Measurements from ENCODE around the gene DRC7. TPM values are rescaled to one million over a fixed set of nuclear protein-coding genes. Genes with fewer than 3 reads are reported as not detected.

The DRC7 gene
- total and polyA plus RNA-seq, 10 of the 15 experiments (the other 5 are each of a cell fraction or from before 2014, with no cell fraction given): 0.06 to 0.49 (median 0.14) TPM; not detected in 4

DNA sequence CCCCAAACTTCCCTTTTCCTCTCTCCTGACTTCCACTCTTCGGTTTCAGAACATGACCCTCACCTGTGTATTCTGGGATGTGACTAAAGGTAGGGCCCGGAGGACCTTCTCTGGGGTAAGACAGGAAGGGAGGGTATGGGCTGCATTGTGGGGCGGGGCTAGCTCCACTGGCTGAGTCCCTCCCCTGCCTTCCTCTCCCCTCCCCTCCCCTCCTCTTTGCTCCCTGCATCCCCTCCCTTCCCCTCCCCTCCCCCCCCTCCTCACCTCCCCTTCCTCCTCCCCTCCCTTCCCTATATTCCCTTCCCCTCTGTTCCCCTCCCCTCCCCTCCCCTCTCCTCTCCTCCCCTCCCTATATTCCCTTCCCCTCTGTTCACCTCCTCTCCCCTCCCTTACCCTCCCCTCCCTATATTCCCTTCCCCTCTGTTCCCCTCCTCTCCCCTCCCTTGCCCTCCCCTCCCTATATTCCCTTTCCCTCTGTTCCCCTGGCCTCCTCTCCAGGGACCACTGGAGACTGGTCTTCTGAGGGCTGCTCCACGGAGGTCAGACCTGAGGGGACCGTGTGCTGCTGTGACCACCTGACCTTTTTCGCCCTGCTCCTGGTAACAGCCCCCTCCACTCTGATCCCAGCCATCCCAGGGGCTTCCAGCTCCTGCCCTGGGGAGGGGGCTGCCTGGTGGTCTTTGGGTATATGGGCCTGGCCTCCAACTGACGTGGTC lies 14.7 kb upstream of the DRC7 start:
- no peak for ATAC-seq
- Histone ChIP-seq H3K27me3 (replicated peaks in 1 of 2; ENCODE audit: control insufficient read depth in 2 of 2, insufficient read depth in 2 of 2, low read length in 1 of 2) (no peaks in the 10 kb centered on the region), H3K36me3 (ENCODE audit: control insufficient read depth in 2 of 2, insufficient read depth in 2 of 2, low read length in 1 of 2) (no peaks in the 10 kb centered on the region), H3K4me1 (ENCODE audit: control insufficient read depth, insufficient read depth, low read length) (no peaks in the 10 kb centered on the region), H3K79me2 (ENCODE audit: control insufficient read depth, insufficient read depth, low read length) (no peaks in the 10 kb centered on the region), H3K27ac (ENCODE audit: control insufficient read depth, insufficient read depth) (no peak overlapping the region), H3K4me3 (no peak overlapping the region), H4K20me1 (ENCODE audit: control insufficient read depth, insufficient read depth) (no peaks in the 10 kb centered on the region), H2AFZ (ENCODE audit: control insufficient read depth, low read depth, low read length) (no peak overlapping the region), H3K9ac (ENCODE audit: control insufficient read depth, insufficient read depth, low read length) (no peak overlapping the region), H3K9me3 (replicated peaks; ENCODE audit: control insufficient read depth, insufficient read depth, low read length) (no peaks in the 10 kb centered on the region), H3K4me2 (ENCODE audit: control insufficient read depth, insufficient read depth) (no peak overlapping the region)
- no TSS peak for BruUV-seq (replicated peaks)
- ChIA-PET CTCF (interaction anchor here (0.9 kb wide), 1 partner anchor 39 kb away, joined by 3 read pairs; no protein-coding TSS in a partner anchor), RAD21 (ENCODE audit: unreplicated experiment) (no interaction called here), POLR2A (no interaction called here), SMC1A (ENCODE audit: uncharacterized antibody, unreplicated experiment) (no interaction called here)
- intact Hi-C loops (cut with micrococcal nuclease; ENCODE audit: unreplicated experiment): no loop called here
- in situ Hi-C loops (cut with MboI): no loop called here
- WGBS (ENCODE audit: insufficient coverage, insufficient replicate concordance, low lambda C conversion rate, missing lambda C conversion rate): 10% methylated on average over 7 of the region's 7 CpGs
- TF ChIP-seq, protein P1, sequence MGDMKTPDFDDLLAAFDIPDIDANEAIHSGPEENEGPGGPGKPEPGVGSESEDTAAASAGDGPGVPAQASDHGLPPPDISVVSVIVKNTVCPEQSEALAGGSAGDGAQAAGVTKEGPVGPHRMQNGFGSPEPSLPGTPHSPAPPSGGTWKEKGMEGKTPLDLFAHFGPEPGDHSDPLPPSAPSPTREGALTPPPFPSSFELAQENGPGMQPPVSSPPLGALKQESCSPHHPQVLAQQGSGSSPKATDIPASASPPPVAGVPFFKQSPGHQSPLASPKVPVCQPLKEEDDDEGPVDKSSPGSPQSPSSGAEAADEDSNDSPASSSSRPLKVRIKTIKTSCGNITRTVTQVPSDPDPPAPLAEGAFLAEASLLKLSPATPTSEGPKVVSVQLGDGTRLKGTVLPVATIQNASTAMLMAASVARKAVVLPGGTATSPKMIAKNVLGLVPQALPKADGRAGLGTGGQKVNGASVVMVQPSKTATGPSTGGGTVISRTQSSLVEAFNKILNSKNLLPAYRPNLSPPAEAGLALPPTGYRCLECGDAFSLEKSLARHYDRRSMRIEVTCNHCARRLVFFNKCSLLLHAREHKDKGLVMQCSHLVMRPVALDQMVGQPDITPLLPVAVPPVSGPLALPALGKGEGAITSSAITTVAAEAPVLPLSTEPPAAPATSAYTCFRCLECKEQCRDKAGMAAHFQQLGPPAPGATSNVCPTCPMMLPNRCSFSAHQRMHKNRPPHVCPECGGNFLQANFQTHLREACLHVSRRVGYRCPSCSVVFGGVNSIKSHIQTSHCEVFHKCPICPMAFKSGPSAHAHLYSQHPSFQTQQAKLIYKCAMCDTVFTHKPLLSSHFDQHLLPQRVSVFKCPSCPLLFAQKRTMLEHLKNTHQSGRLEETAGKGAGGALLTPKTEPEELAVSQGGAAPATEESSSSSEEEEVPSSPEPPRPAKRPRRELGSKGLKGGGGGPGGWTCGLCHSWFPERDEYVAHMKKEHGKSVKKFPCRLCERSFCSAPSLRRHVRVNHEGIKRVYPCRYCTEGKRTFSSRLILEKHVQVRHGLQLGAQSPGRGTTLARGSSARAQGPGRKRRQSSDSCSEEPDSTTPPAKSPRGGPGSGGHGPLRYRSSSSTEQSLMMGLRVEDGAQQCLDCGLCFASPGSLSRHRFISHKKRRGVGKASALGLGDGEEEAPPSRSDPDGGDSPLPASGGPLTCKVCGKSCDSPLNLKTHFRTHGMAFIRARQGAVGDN (IDR thresholded peaks at IDR 0.05): no peak
- TF ChIP-seq BCL11A (IDR thresholded peaks at IDR 0.05; ENCODE audit: low read depth, low read length) (no peak), LARP7 (IDR thresholded peaks at IDR 0.05) (no peak), BMI1 (IDR thresholded peaks at IDR 0.05; ENCODE audit: borderline replicate concordance) (no peak), BRCA1 (IDR thresholded peaks at IDR 0.05; ENCODE audit: low read depth, low read length) (no peak), SMARCA5 (IDR thresholded peaks at IDR 0.05) (no peak), ZZZ3 (IDR thresholded peaks at IDR 0.05; ENCODE audit: control insufficient read depth, insufficient read length, low read depth) (no peak), GATAD2B (conservative IDR thresholded peaks at IDR 0.05; ENCODE audit: low read depth) (no peak), TCF12 (IDR thresholded peaks at IDR 0.05; ENCODE audit: low read depth, low read length) (no peak)
- TF ChIP-seq, protein P2, sequence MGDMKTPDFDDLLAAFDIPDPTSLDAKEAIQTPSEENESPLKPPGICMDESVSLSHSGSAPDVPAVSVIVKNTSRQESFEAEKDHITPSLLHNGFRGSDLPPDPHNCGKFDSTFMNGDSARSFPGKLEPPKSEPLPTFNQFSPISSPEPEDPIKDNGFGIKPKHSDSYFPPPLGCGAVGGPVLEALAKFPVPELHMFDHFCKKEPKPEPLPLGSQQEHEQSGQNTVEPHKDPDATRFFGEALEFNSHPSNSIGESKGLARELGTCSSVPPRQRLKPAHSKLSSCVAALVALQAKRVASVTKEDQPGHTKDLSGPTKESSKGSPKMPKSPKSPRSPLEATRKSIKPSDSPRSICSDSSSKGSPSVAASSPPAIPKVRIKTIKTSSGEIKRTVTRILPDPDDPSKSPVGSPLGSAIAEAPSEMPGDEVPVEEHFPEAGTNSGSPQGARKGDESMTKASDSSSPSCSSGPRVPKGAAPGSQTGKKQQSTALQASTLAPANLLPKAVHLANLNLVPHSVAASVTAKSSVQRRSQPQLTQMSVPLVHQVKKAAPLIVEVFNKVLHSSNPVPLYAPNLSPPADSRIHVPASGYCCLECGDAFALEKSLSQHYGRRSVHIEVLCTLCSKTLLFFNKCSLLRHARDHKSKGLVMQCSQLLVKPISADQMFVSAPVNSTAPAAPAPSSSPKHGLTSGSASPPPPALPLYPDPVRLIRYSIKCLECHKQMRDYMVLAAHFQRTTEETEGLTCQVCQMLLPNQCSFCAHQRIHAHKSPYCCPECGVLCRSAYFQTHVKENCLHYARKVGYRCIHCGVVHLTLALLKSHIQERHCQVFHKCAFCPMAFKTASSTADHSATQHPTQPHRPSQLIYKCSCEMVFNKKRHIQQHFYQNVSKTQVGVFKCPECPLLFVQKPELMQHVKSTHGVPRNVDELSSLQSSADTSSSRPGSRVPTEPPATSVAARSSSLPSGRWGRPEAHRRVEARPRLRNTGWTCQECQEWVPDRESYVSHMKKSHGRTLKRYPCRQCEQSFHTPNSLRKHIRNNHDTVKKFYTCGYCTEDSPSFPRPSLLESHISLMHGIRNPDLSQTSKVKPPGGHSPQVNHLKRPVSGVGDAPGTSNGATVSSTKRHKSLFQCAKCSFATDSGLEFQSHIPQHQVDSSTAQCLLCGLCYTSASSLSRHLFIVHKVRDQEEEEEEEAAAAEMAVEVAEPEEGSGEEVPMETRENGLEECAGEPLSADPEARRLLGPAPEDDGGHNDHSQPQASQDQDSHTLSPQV (IDR thresholded peaks at IDR 0.05): no peak
- DNase-seq (ENCODE audit: low read depth, low spot score): no peak
- no peak for FAIRE-seq
